HepG2 (cell line): Measurements from ENCODE around the gene WDR54. TPM values are rescaled to one million over a fixed set of nuclear protein-coding genes. Genes with fewer than 3 reads are reported as not detected.
A peak's percentile ranks its signal among the peaks of the same experiment; 100 is the strongest.

Experiments
- CEBPG ChIP-seq: IDR thresholded peaks from 2 replicates; pipeline ENCODE4 v1.6.1; 2016
- CTCF ChIP-seq: sonication (generic); formaldehyde crosslinking; IDR thresholded peaks from 2 replicates; pipeline ENCODE4 v1.5.0; 2020; ENCODE audit warnings: mild to moderate bottlenecking, missing genetic modification reagents, moderate library complexity
- ELF1 ChIP-seq: sonication (generic); formaldehyde crosslinking; IDR thresholded peaks from 2 replicates; pipeline ENCODE4 v1.4.0; 2020; ENCODE audit warnings: missing genetic modification reagents
- FOXM1 ChIP-seq: sonication (generic); formaldehyde crosslinking; IDR thresholded peaks from 2 replicates; pipeline ENCODE4 v1.5.0; 2020; ENCODE audit warnings: missing genetic modification reagents
- HCFC1 ChIP-seq: fragments of 150-350 bp; IDR thresholded peaks from 2 replicates; pipeline ENCODE4 v1.6.1; 2014; ENCODE audit warnings: low read depth, low read length
- HMGXB4 ChIP-seq, 2 experiments: sonication (generic) in 1 of 2; formaldehyde crosslinking in 1 of 2; IDR thresholded peaks; 2 replicates each; pipeline versions ENCODE4 v1.4.0 to v1.6.1; 2018 to 2020; ENCODE audit warnings: missing genetic modification reagents in 2 of 2, borderline replicate concordance in 1 of 2, low read depth in 1 of 2, mild to moderate bottlenecking in 1 of 2, missing biosample characterization in 1 of 2
- NONO ChIP-seq, 2 experiments: fragments of 450-650 bp in 1 of 2; sonication (generic) in 1 of 2; formaldehyde crosslinking in 1 of 2; IDR thresholded peaks in 1 of 2; conservative IDR thresholded peaks in 1 of 2; 2 replicates each; pipeline versions ENCODE4 v1.6.1 to v1.8.0; 2017 to 2022; ENCODE audit warnings: mild to moderate bottlenecking in 1 of 2, missing genetic modification reagents in 1 of 2, moderate library complexity in 1 of 2
- RAD21 ChIP-seq: fragments of 450-650 bp; formaldehyde crosslinking; IDR thresholded peaks from 2 replicates; pipeline ENCODE4 v1.5.0; 2020; ENCODE audit warnings: mild to moderate bottlenecking
- REPIN1 ChIP-seq: sonication (generic); formaldehyde crosslinking; IDR thresholded peaks from 2 replicates; pipeline ENCODE4 v1.8.0; 2022; ENCODE audit warnings: missing genetic modification reagents, low read depth, mild to moderate bottlenecking, borderline replicate concordance
- RFX5 ChIP-seq: IDR thresholded peaks from 2 replicates; pipeline ENCODE4 v1.6.1; 2011; ENCODE audit warnings: low read depth, low read length, improper control_type of control experiment
- SMC3 ChIP-seq: IDR thresholded peaks from 2 replicates; pipeline ENCODE4 v1.6.1; 2011; ENCODE audit warnings: low read length, improper control_type of control experiment
- TFAP4 ChIP-seq: sonication (generic); IDR thresholded peaks from 2 replicates; pipeline ENCODE4 v1.6.1; 2016; ENCODE audit warnings: low read depth, borderline replicate concordance
- TGIF2 ChIP-seq: IDR thresholded peaks from 2 replicates; pipeline ENCODE4 v1.6.1; 2016; ENCODE audit warnings: control low read depth, missing compliant biosample characterization
- ZBTB2 ChIP-seq: sonication (generic); formaldehyde crosslinking; IDR thresholded peaks from 2 replicates; pipeline ENCODE4 v1.8.0; 2022; ENCODE audit warnings: low read depth, missing genetic modification reagents
- ZBTB43 ChIP-seq: sonication (generic); formaldehyde crosslinking; conservative IDR thresholded peaks from 2 replicates; pipeline ENCODE4 v1.4.0; 2020; ENCODE audit warnings: missing genetic modification reagents
- ZFP90 ChIP-seq: sonication (generic); formaldehyde crosslinking; IDR thresholded peaks from 2 replicates; pipeline ENCODE4 v1.8.0; 2022; ENCODE audit warnings: missing genetic modification reagents, mild to moderate bottlenecking, inconsistent platforms, borderline replicate concordance
- ZIK1 ChIP-seq: sonication (generic); formaldehyde crosslinking; IDR thresholded peaks from 2 replicates; pipeline ENCODE4 v1.5.0; 2020; ENCODE audit warnings: mild to moderate bottlenecking, low read depth, missing genetic modification reagents, borderline replicate concordance
- ZNF496 ChIP-seq: sonication (generic); formaldehyde crosslinking; IDR thresholded peaks from 2 replicates; pipeline ENCODE4 v1.8.1; 2023; ENCODE audit warnings: mild to moderate bottlenecking, moderate library complexity, missing genetic modification reagents; ENCODE audit not compliant: insufficient replicate concordance
- ZNF501 ChIP-seq: sonication (generic); formaldehyde crosslinking; IDR thresholded peaks from 2 replicates; pipeline ENCODE4 v1.5.1; 2020; ENCODE audit warnings: mild to moderate bottlenecking, moderate library complexity, missing genetic modification reagents
- ZNF747 ChIP-seq: sonication (generic); formaldehyde crosslinking; IDR thresholded peaks from 2 replicates; pipeline ENCODE4 v1.8.1; 2023; ENCODE audit warnings: missing genetic modification reagents, mild to moderate bottlenecking, borderline replicate concordance
- ZNF784 ChIP-seq: sonication (generic); formaldehyde crosslinking; IDR thresholded peaks from 2 replicates; pipeline ENCODE4 v1.5.1; 2020; ENCODE audit warnings: missing genetic modification reagents, mild to moderate bottlenecking, borderline replicate concordance
- polyA plus RNA-seq, 8 experiments: library from polyadenylated mRNA; depleted of rRNA in 3 of 8; stranded (reverse) in 7 of 8; unstranded in 1 of 8; fragments of >200 nt; fragmentation: Illumina TruSeq in 4 of 8; extraction: Trizol in 4 of 8; gene quantifications; 2 replicates each; pipeline versions ENCODE4 v1.2.1 to v1.2.3, GENCODE V29; 2011 to 2016; ENCODE audit warnings: low read depth in 4 of 8, missing spikeins in 1 of 8, mixed read lengths in 1 of 8; ENCODE audit not compliant: insufficient read depth in 1 of 8
- total RNA-seq, 5 experiments: library from RNA; depleted of rRNA; stranded (reverse); fragments of >200 nt; fragmentation: Illumina TruSeq; extraction: Trizol; gene quantifications; 2 replicates each; pipeline ENCODE4 v1.2.3, GENCODE V29; 2016; ENCODE audit warnings: low read depth in 1 of 5

Gene WDR54
- total and polyA plus RNA-seq, 2 of the 13 experiments (the other 11 are each of a cell fraction or from before 2014, with no cell fraction given) = 2.0 to 17.3 TPM

- TF ChIP-seq ZNF501 (no peak), HMGXB4 (CRISPR knock-in tag; IDR thresholded peaks at IDR 0.05; ENCODE audit: borderline replicate concordance in 1 of 2, low read depth in 1 of 2) (0 out of 4 replicates have a peak, but pooled peaks of 1 of the 2 experiments have one; percentile 47), CEBPG (CRISPR knock-in tag) (no peak), TGIF2 (CRISPR knock-in tag) (no peak), FOXM1 (CRISPR knock-in tag) (no peak), SMC3 (peak; percentile 31; the same call in 1 of the 2 replicates), ZNF747 (CRISPR knock-in tag) (no peak), RFX5 (no peak), NONO (IDR thresholded peaks at IDR 0.05) (no peak), NONO (CRISPR knock-in tag; conservative IDR thresholded peaks at IDR 0.05) (no peak), ELF1 (CRISPR knock-in tag) (no peak), HCFC1 (no peak), REPIN1 (CRISPR knock-in tag) (peak; percentile 39; the same call in 1 of the 2 replicates), ZNF784 (CRISPR knock-in tag) (no peak), TFAP4 (no peak), CTCF (CRISPR knock-in tag) (peak; percentile 61), ZFP90 (CRISPR knock-in tag) (no peak), ZNF496 (no peak), RAD21 (CRISPR knock-in tag) (0 out of 2 replicates have a peak, but pooled peaks have one; percentile 30), ZBTB43 (CRISPR knock-in tag) (no peak), ZIK1 (no peak), ZBTB2 (no peak)
Observed at GRCh38 chr2:74474899-74475298, 53.4 kb downstream of the WDR54 start (continued).
